ENCODE data around the gene TMEM179.
"Not testable (repeated sequence)": the region's sequence is repeated elsewhere in the genome, so short reads cannot be mapped to it uniquely, and the experiment has no call there.

TMEM179 gene

GRCh38 chr14:104582005-104582404, 22.6 kb downstream of the TMEM179 start:
- DNase-seq (ENCODE audit: low read depth) = no peak
- no peak for TF ChIP-seq CTCF (IDR thresholded peaks at IDR 0.05; ENCODE audit: low read length, missing control alignments)
- H3K4me3 ChIP-seq (replicated peaks; ENCODE audit: low read depth, low read length) = no peak overlapping the region

GRCh38 chr14:104581521-104581920, 23.1 kb downstream of the TMEM179 start:
- TF ChIP-seq CTCF (IDR thresholded peaks at IDR 0.05; ENCODE audit: low read length, missing control alignments) = no peak
- DNase-seq (ENCODE audit: low read depth) = no peak
- H3K4me3 ChIP-seq (replicated peaks; ENCODE audit: low read depth, low read length) = no peak overlapping the region

GRCh38 chr14:104580961-104581360, 23.6 kb downstream of the TMEM179 start:
- H3K4me3 ChIP-seq (replicated peaks; ENCODE audit: low read depth, low read length) = no peak overlapping the region
- no peak for DNase-seq (ENCODE audit: low read depth)
- no peak for TF ChIP-seq CTCF (IDR thresholded peaks at IDR 0.05; ENCODE audit: low read length, missing control alignments)

- not testable (repeated sequence) for H3K4me3 ChIP-seq (replicated peaks; ENCODE audit: low read depth, low read length); DNase-seq (ENCODE audit: low read depth)
Measured at GRCh38 chr14:104579939-104580338, 24.6 kb downstream of the TMEM179 start.

- no peak for DNase-seq (ENCODE audit: low read depth)
- no peak within 1 kb of the TSS for H3K4me3 ChIP-seq (replicated peaks; ENCODE audit: low read depth, low read length)
- no peak for TF ChIP-seq CTCF (IDR thresholded peaks at IDR 0.05; ENCODE audit: low read length, missing control alignments)
Measured at GRCh38 chr14:104579507-104579906, 25.1 kb downstream of the TMEM179 start, which contains the start of gene C14orf180. Gene C14orf180 (plus strand): TSS chr14:104579764. CDS start chr14:104586431, 6,667 bp downstream.

GRCh38 chr14:104578321-104578720, 26.3 kb downstream of the TMEM179 start:
- H3K4me3 ChIP-seq (replicated peaks; ENCODE audit: low read depth, low read length) = no peak overlapping the region
- no peak for DNase-seq (ENCODE audit: low read depth)
- TF ChIP-seq CTCF (IDR thresholded peaks at IDR 0.05; ENCODE audit: low read length, missing control alignments) = no peak

GRCh38 chr14:104577847-104578301, 26.7 kb downstream of the TMEM179 start:
- TF ChIP-seq CTCF (IDR thresholded peaks at IDR 0.05; ENCODE audit: low read length, missing control alignments) = no peak
- H3K4me3 ChIP-seq (replicated peaks; ENCODE audit: low read depth, low read length) = no peak overlapping the region
- no peak for DNase-seq (ENCODE audit: low read depth)
